ENCODE results near the gene CEBPA.

CEBPA gene
- 1.3 to 3.3 (median 1.6) reads per million in 3 experiments for total RNA-seq

DNA sequence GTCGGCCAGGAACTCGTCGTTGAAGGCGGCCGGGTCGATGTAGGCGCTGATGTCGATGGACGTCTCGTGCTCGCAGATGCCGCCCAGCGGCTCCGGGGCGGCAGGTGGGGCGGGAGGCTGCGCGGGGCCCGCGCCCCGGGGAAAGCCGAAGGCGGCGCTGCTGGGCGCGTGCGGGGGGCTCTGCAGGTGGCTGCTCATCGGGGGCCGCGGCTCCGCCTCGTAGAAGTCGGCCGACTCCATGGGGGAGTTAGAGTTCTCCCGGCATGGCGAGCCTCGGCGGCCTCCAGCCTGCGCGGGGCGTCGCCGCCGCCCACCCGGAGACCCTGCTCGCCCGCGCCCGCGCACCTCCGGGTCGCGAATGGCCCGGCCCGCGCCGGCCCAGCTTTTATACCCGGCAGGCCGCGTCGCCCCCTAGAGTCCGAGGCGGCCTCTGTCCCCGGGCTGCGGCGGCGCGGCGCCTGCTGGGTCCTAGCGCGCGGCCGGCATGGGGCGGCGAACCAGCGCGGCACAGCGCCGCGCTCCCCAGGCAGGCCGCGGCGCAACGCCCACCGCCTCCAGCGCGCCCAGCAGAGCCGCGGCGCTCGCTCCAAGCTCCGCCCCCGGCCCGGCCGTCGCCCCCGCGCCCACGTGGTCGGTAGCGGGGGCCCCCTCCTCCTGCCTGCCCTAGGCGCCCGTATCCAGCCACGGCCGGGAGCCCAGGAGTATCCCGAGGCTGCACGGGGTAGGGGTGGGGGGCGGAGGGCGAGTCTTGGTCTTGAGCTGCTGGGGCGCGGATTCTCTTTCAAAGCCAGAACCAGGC, at the start of gene CEBPA:
Gene CEBPA, minus strand, starts transcription at position 360 of the 799 bp plus-strand sequence. Its CDS starts 120 bp downstream, at position 240.
- peak; percentile 42 for DNase-seq

GRCh38 chr19:33350538-33351309, 48.4 kb upstream of the CEBPA start:
- DNase-seq: no peak

GRCh38 chr19:33349319-33350289, 47.3 kb upstream of the CEBPA start:
- no peak for DNase-seq

DNA sequence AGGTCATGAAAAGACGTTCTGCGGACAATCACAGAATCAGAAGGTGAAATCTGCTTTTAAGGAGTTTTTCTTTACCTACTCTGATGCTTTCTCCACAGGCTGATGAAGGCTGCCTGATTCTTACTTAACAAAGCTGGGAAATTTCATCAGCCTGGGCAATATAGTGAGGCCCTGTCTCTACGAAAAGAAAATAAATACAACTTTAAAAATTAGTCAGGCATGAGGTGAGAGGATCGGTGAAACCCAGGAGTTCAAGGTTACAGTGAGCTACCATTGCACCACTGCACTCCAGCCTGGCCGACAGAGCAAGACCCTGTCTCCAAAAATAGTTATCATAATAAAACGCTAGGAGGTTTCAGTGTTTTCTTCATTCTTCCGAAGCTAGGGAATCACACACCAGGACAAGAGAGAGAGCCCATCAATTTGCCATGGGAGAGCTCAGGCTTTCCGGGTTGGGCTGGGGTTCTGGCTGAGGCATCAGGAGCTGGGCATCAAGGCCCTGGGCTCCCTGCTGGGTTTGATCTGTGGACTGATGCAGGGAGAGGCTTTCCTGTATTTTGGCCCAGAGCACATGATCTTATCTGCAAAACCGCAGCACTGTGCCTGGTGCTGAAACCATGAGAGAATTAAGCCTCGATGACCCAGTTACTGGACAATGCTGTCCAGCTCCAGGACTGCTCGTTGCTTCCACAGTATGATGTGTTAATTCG, 46.1 kb upstream of the CEBPA start:
- DNase-seq: no peak

DNA sequence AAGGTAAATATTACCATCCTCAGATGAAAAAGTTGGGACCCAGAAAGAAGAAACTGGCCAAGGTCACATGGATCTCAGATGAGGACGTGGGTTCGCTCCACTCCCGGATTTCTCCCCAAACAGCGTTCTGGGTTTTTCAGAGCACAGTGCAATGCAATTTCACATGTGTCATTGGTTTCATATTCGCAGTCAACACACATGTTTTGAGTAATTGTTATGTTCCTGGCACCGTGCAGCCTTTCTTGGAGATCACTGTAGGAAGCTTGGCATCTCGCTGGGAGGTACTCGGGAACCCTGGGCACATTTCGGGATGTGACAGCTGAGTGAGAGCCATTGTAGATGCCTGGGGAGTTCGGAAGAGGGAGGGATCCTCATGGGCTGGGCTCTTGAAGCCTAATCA, 45.0 kb upstream of the CEBPA start:
- no peak for DNase-seq

DNA sequence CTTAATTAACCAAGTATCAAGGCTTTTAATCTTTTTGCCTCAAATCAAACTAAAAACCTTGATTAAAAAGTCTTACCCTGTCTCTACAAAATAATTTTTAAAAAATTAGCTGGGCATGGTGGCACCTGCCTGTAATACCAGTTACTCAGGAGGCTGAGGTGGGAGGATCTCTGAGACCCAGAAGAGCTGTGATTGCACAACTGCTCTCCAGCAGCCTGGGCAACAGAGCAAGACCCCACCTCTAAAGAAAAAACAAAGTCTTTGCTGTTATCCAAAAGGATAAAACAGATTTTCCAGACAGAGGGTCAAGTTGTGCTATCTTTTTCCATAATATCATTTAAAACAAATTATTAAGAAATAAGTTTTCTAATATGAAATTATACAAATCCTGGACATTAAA, 44.3 kb upstream of the CEBPA start:
- DNase-seq: no peak

- DNase-seq: no peak
These were observed 42.8 kb upstream of the CEBPA start for GRCh38 chr19:33345163-33345562.

DNA sequence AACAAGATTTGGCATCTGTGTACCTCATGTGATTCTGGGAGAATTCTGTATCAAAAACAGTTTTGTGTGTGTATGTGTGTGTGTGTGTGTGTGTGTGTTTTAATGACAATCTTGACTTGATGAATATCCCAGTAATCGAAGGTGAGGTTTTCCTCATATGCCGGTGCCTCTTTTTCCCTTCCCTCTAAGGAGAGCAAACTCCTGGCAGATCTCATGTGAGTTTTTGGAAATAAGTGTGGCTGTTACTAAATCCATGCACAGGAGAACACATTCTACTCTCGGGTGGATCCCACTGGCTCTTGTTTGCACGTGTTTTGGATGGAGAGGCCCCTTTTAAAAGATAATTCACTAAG, 42.2 kb upstream of the CEBPA start:
- no peak for DNase-seq

DNA sequence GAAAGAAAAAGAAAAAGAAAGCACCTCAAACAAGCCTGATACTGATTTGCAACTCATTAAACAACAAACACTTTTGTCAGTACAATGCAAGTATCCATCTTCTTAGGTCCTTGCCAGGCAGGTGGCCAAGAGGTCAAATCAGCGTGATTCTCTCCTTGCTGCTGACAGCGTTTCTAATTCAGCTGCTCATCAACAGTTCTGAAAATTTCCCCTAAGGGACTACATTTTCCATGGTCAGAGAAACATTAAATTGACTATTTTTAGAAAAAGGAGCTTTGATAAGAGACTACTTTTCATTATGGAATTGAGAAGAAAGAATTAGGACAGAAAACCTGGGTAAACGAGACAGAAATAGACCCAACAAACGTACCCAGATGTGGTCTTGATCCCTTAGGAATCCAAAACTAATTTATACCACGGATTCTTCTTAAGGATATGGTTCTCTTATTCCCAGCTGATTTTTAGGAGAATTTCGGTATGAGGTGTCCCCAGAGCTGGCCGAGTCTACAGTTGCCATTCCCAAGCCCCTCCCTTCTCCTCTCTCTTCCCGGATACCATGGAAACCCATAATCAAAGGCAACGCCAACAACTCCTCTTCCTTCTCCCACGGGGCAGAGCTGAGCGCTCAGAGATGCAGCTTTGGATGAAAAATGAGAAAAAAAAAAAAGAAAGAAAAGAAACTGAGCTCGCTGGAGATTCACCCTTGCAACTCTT, 41.7 kb upstream of the CEBPA start:
- no peak for DNase-seq

- no peak for DNase-seq
These were observed 41.0 kb upstream of the CEBPA start for GRCh38 chr19:33343301-33343700.

DNA sequence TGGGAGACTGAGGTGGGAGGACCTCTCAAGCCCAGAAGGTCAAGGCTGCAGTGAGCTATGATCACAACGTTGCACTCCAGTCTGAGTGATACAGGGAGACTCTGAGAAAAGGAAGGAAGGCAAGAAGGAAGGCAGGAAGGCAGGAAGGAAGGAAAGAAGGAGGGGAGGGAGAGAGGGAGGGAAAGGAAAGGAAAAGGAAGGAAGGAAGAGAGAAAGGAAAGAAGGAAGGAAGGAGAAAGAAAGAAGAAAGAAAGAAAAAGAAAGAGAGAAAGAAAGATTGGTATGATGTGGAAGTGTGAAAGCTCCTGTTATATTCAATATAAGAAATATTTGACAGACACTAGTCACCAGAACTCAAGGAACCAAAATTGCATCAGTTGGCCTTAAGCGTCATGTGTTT, 38.7 kb upstream of the CEBPA start:
- no peak for DNase-seq

- DNase-seq: no peak
These were observed 37.0 kb upstream of the CEBPA start for GRCh38 chr19:33339016-33339984.

DNA sequence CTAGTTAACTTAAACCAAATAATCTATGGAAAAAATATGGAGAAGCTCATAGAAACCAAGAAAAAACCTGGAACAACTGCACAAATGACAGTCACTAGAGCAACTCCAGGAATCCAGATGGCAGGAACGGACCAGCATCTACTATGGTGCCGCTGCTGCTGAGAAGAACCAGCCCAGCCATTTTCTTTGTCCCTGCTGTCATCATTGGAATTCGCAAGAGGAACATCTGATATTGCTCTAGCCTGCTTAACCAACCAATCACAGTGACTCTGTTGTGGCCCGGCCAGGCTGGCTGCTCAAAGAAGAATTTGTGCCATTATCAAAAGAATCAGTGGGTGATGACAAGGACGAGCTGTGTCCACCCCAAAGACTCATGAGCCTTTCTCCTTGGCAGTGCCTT, 33.1 kb upstream of the CEBPA start:
- no peak for DNase-seq

GRCh38 chr19:33334271-33334670, 31.9 kb upstream of the CEBPA start:
- DNase-seq: no peak

DNA sequence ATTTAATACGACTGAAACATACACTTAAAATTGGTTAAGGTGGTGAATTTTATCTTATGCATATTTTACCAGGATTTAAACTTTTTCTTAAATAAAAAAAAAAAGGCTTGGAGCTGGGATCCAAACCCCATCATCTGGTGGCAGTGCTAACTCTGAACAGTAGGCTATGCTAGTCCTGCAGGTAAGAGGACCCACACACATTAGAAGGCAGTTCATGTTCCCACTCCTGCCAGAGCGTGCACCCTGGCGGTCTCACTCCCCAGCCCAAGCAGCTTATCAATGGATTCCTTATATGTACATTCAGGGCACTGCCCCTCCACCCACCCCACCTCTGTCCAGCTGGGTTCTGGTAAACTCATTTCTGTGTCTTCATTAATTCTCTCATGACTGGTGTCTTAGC, 31.3 kb upstream of the CEBPA start:
- no peak for DNase-seq

DNA sequence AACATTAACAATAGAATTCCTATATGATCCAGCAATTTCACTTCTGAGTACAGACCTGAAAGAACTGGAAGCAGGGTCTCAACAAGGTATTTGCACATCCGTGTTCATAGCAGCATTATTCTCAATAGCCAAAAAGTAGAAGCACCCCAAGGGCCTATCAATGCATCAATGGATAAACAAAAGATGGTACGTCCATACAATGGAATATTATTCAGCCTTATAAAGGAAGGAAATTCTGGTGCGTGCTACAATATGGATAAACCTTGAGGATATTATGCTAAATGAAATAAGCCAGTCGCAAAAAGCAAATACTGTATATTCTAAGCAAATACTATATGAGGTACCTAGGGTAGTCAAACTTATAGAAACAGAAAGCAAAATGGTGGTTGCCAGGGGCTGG, 30.8 kb upstream of the CEBPA start:
- DNase-seq: no peak

DNA sequence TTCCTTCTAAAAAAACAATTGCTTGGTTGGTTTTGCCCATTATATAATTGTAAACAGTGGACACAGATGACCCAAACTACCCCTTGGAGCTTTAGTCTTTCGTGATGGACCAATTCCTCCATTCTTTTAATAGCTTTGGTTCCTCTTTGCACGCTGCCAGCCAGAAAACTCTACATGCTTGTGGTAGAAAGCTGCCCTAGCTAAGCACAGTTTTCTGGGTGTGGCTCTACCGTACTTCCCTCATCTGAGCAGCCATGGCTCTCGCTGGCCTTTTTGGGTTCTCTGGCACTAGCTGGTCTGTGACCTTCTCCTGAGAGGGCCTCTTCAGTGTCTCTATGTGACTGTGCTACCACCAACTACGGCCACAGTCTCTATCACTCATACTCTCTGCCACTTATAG, 29.9 kb upstream of the CEBPA start:
- DNase-seq: no peak

DNA sequence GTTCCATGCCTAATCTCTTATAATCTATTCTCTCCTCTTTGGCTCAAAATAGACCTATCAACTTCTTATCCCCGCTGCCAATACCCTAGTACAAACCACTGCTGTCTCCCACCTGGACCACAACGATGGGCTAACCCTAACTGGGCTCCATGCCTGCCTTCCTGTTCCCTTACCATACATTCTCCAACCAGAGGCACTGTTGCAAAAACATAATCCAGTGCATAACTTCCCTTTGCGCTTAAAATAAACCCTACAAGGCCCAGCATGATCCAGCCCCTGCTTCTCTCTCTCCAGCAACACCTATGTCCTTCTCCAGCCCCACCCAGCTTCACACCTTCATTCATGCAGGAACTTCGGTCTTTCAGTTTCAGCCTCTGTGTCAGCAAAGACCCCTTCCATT, 27.4 kb upstream of the CEBPA start:
- DNase-seq: no peak

GRCh38 chr19:33329060-33329459, 26.7 kb upstream of the CEBPA start:
- DNase-seq: no peak

GRCh38 chr19:33325920-33326319, 23.6 kb upstream of the CEBPA start:
- DNase-seq: no peak

GRCh38 chr19:33324628-33325027, 22.3 kb upstream of the CEBPA start:
- no peak for DNase-seq
